DND-41 (cell line): Measurements from ENCODE around the gene ADGRG7.

Experiments used
- EZH2 ChIP-seq: IDR thresholded peaks from 3 replicates; pipeline ENCODE4 v1.6.1; 2012; ENCODE audit warnings: borderline replicate concordance, low read depth, mild to moderate bottlenecking, moderate library complexity, low read length, inconsistent platforms; ENCODE audit not compliant: severe bottlenecking
- TF ChIP-seq, protein P1 (sequence below): IDR thresholded peaks from 2 replicates; pipeline ENCODE4 v1.5.1; 2012; ENCODE audit warnings: borderline replicate concordance, low read length, moderate library complexity, mild to moderate bottlenecking; ENCODE audit not compliant: poor library complexity, severe bottlenecking; ENCODE audit errors: extremely low read depth

- TF ChIP-seq, protein P1, sequence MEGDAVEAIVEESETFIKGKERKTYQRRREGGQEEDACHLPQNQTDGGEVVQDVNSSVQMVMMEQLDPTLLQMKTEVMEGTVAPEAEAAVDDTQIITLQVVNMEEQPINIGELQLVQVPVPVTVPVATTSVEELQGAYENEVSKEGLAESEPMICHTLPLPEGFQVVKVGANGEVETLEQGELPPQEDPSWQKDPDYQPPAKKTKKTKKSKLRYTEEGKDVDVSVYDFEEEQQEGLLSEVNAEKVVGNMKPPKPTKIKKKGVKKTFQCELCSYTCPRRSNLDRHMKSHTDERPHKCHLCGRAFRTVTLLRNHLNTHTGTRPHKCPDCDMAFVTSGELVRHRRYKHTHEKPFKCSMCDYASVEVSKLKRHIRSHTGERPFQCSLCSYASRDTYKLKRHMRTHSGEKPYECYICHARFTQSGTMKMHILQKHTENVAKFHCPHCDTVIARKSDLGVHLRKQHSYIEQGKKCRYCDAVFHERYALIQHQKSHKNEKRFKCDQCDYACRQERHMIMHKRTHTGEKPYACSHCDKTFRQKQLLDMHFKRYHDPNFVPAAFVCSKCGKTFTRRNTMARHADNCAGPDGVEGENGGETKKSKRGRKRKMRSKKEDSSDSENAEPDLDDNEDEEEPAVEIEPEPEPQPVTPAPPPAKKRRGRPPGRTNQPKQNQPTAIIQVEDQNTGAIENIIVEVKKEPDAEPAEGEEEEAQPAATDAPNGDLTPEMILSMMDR: no peak
- no peak for TF ChIP-seq EZH2
These were observed 38.6 kb upstream of the ADGRG7 start for GRCh38 chr3:100570811-100571210.
